Measurements from ENCODE around the gene CD58. TPM values are rescaled to one million over a fixed set of nuclear protein-coding genes. Genes with fewer than 3 reads are reported as not detected.

CD58 gene
- total and polyA plus RNA-seq, 9 donors: 11.3 to 17.2 (median 12.4) TPM

- H3K4me3 ChIP-seq (ENCODE audit: low read length): no peak overlapping the region
- WGBS (ENCODE audit: insufficient coverage): 68% methylated on average over 2 of the region's 2 CpGs
- H3K27ac ChIP-seq (ENCODE audit: low read length): no peak overlapping the region
- peaks cover 11% of the 10 kb centered on the region for H3K4me1 ChIP-seq (ENCODE audit: control insufficient read depth, insufficient read depth, low read length)
- no peaks in the 10 kb centered on the region for H3K9me3 ChIP-seq (replicated peaks; ENCODE audit: control insufficient read depth, low read depth, low read length)
- H3K36me3 ChIP-seq (ENCODE audit: control insufficient read depth, insufficient read depth, low read length): no peaks in the 10 kb centered on the region
- no peak for DNase-seq
- H3K27me3 ChIP-seq (ENCODE audit: control insufficient read depth, insufficient read depth, low read length): no peaks in the 10 kb centered on the region
Measured at GRCh38 chr1:116494745-116495144, 76.1 kb downstream of the CD58 start.

- WGBS (ENCODE audit: insufficient coverage): 82% methylated on average over 12 of the region's 12 CpGs
- Histone ChIP-seq H3K4me3 (ENCODE audit: low read length) (no peak overlapping the region), H3K27ac (ENCODE audit: low read length) (no peak overlapping the region), H3K27me3 (ENCODE audit: control insufficient read depth, insufficient read depth, low read length) (no peaks in the 10 kb centered on the region), H3K4me1 (ENCODE audit: control insufficient read depth, insufficient read depth, low read length) (peaks cover 11% of the 10 kb centered on the region), H3K36me3 (ENCODE audit: control insufficient read depth, insufficient read depth, low read length) (no peaks in the 10 kb centered on the region), H3K9me3 (replicated peaks; ENCODE audit: control insufficient read depth, low read depth, low read length) (no peaks in the 10 kb centered on the region)
- DNase-seq: no peak
Measured at GRCh38 chr1:116494353-116494692, 76.5 kb downstream of the CD58 start.

GRCh38 chr1:116493484-116494352, 77.1 kb downstream of the CD58 start:
- Histone ChIP-seq H3K27ac (ENCODE audit: low read length) (no peak overlapping the region), H3K9me3 (replicated peaks; ENCODE audit: control insufficient read depth, low read depth, low read length) (no peaks in the 10 kb centered on the region), H3K27me3 (ENCODE audit: control insufficient read depth, insufficient read depth, low read length) (no peaks in the 10 kb centered on the region), H3K4me1 (ENCODE audit: control insufficient read depth, insufficient read depth, low read length) (peaks cover 5% of the 10 kb centered on the region), H3K4me3 (ENCODE audit: low read length) (no peak overlapping the region), H3K36me3 (ENCODE audit: control insufficient read depth, insufficient read depth, low read length) (no peaks in the 10 kb centered on the region)
- WGBS (ENCODE audit: insufficient coverage): 95% methylated on average over 22 of the region's 29 CpGs
- DNase-seq: no peak

GRCh38 chr1:116493036-116493435, 77.8 kb downstream of the CD58 start:
- peaks cover under 1% of the 10 kb centered on the region for H3K4me1 ChIP-seq (ENCODE audit: control insufficient read depth, insufficient read depth, low read length)
- 80% methylated on average over 1 of the region's 7 CpGs for WGBS (ENCODE audit: insufficient coverage)

GRCh38 chr1:116492358-116492811, 78.4 kb downstream of the CD58 start:
- Histone ChIP-seq H3K27me3 (ENCODE audit: control insufficient read depth, insufficient read depth, low read length) (no peaks in the 10 kb centered on the region), H3K4me1 (ENCODE audit: control insufficient read depth, insufficient read depth, low read length) (no peaks in the 10 kb centered on the region), H3K27ac (ENCODE audit: low read length) (no peak overlapping the region), H3K4me3 (ENCODE audit: low read length) (no peak overlapping the region), H3K36me3 (ENCODE audit: control insufficient read depth, insufficient read depth, low read length) (no peaks in the 10 kb centered on the region), H3K9me3 (replicated peaks; ENCODE audit: control insufficient read depth, low read depth, low read length) (no peaks in the 10 kb centered on the region)
- DNase-seq: no peak
- WGBS (ENCODE audit: insufficient coverage): 71% methylated on average over 1 of the region's 4 CpGs

More at GRCh38 chr1:116493036-116493435, 77.8 kb downstream of the CD58 start:
- H3K27me3 ChIP-seq (ENCODE audit: control insufficient read depth, insufficient read depth, low read length): no peaks in the 10 kb centered on the region
- H3K4me3 ChIP-seq (ENCODE audit: low read length): no peak overlapping the region
- no peaks in the 10 kb centered on the region for H3K9me3 ChIP-seq (replicated peaks; ENCODE audit: control insufficient read depth, low read depth, low read length)
- no peaks in the 10 kb centered on the region for H3K36me3 ChIP-seq (ENCODE audit: control insufficient read depth, insufficient read depth, low read length)
- DNase-seq: no peak
- no peak overlapping the region for H3K27ac ChIP-seq (ENCODE audit: low read length)

GRCh38 chr1:116491700-116492357, 79.0 kb downstream of the CD58 start:
- H3K4me1 ChIP-seq (ENCODE audit: control insufficient read depth, insufficient read depth, low read length): no peaks in the 10 kb centered on the region
- H3K9me3 ChIP-seq (replicated peaks; ENCODE audit: control insufficient read depth, low read depth, low read length): no peaks in the 10 kb centered on the region
- H3K4me3 ChIP-seq (ENCODE audit: low read length): no peak overlapping the region
- H3K27me3 ChIP-seq (ENCODE audit: control insufficient read depth, insufficient read depth, low read length): no peaks in the 10 kb centered on the region
- no peaks in the 10 kb centered on the region for H3K36me3 ChIP-seq (ENCODE audit: control insufficient read depth, insufficient read depth, low read length)
- 100% methylated on average over 1 of the region's 5 CpGs for WGBS (ENCODE audit: insufficient coverage)
- no peak overlapping the region for H3K27ac ChIP-seq (ENCODE audit: low read length)
- DNase-seq: no peak

- H3K27me3 ChIP-seq (ENCODE audit: control insufficient read depth, insufficient read depth, low read length): no peaks in the 10 kb centered on the region
- no peak for DNase-seq
- H3K4me3 ChIP-seq (ENCODE audit: low read length): no peak overlapping the region
- no peaks in the 10 kb centered on the region for H3K9me3 ChIP-seq (replicated peaks; ENCODE audit: control insufficient read depth, low read depth, low read length)
- H3K4me1 ChIP-seq (ENCODE audit: control insufficient read depth, insufficient read depth, low read length): no peaks in the 10 kb centered on the region
- no peaks in the 10 kb centered on the region for H3K36me3 ChIP-seq (ENCODE audit: control insufficient read depth, insufficient read depth, low read length)
- H3K27ac ChIP-seq (ENCODE audit: low read length): no peak overlapping the region
- WGBS (ENCODE audit: insufficient coverage): 93% methylated on average over 3 of the region's 3 CpGs
Measured at GRCh38 chr1:116490588-116490987, 80.2 kb downstream of the CD58 start.

- Histone ChIP-seq H3K36me3 (ENCODE audit: control insufficient read depth, insufficient read depth, low read length) (no peaks in the 10 kb centered on the region), H3K27me3 (ENCODE audit: control insufficient read depth, insufficient read depth, low read length) (no peaks in the 10 kb centered on the region), H3K9me3 (replicated peaks; ENCODE audit: control insufficient read depth, low read depth, low read length) (no peaks in the 10 kb centered on the region), H3K27ac (ENCODE audit: low read length) (no peak overlapping the region), H3K4me1 (ENCODE audit: control insufficient read depth, insufficient read depth, low read length) (peaks cover 6% of the 10 kb centered on the region), H3K4me3 (ENCODE audit: low read length) (no peak overlapping the region)
- no CpG with 5 or more reads among the region's 5 CpGs for WGBS (ENCODE audit: insufficient coverage)
- no peak for DNase-seq
Measured at GRCh38 chr1:116489231-116489697, 81.6 kb downstream of the CD58 start.

GRCh38 chr1:116488071-116488470, 82.8 kb downstream of the CD58 start:
- Histone ChIP-seq H3K27ac (ENCODE audit: low read length) (no peak overlapping the region), H3K36me3 (ENCODE audit: control insufficient read depth, insufficient read depth, low read length) (no peaks in the 10 kb centered on the region), H3K4me1 (ENCODE audit: control insufficient read depth, insufficient read depth, low read length) (peaks cover 8% of the 10 kb centered on the region), H3K27me3 (ENCODE audit: control insufficient read depth, insufficient read depth, low read length) (no peaks in the 10 kb centered on the region), H3K9me3 (replicated peaks; ENCODE audit: control insufficient read depth, low read depth, low read length) (no peaks in the 10 kb centered on the region), H3K4me3 (ENCODE audit: low read length) (no peak overlapping the region)
- no peak for DNase-seq
- 67% methylated on average over 2 of the region's 4 CpGs for WGBS (ENCODE audit: insufficient coverage)

GRCh38 chr1:116487583-116487982, 83.2 kb downstream of the CD58 start:
- WGBS (ENCODE audit: insufficient coverage): 71% methylated on average over 1 of the region's 1 CpG
- Histone ChIP-seq H3K9me3 (replicated peaks; ENCODE audit: control insufficient read depth, low read depth, low read length) (no peaks in the 10 kb centered on the region), H3K4me1 (ENCODE audit: control insufficient read depth, insufficient read depth, low read length) (peaks cover 8% of the 10 kb centered on the region), H3K4me3 (ENCODE audit: low read length) (no peak overlapping the region), H3K36me3 (ENCODE audit: control insufficient read depth, insufficient read depth, low read length) (no peaks in the 10 kb centered on the region), H3K27me3 (ENCODE audit: control insufficient read depth, insufficient read depth, low read length) (no peaks in the 10 kb centered on the region), H3K27ac (ENCODE audit: low read length) (no peak overlapping the region)
- DNase-seq: no peak

Data from muscle of leg (tissue), 11 donors.